Cardiac fibroblast (primary cell): ENCODE results near the gene SLC16A3.

Source experiments
- DNase-seq, 2 donors: peaks; one replicate each; pipeline versions ENCODE4 v3.0.0 to v3.0.0-alpha.2; 2010; ENCODE audit warnings: low read depth in 2 of 2
- H3K4me3 ChIP-seq, 2 donors: replicated peaks in 1 of 2; 1 replicate in 1 of 2; 2 replicates in 1 of 2; pipeline ENCODE4 v1.5.1; 2011; ENCODE audit warnings: low read depth in 2 of 2, low read length in 2 of 2, mild to moderate bottlenecking in 2 of 2, moderate library complexity in 1 of 2
- TF ChIP-seq, protein P1 (sequence below): IDR thresholded peaks from one replicate; pipeline ENCODE4 v1.5.1; 2011; ENCODE audit warnings: low read depth, mild to moderate bottlenecking, low read length, inconsistent platforms

SLC16A3 gene

DNA sequence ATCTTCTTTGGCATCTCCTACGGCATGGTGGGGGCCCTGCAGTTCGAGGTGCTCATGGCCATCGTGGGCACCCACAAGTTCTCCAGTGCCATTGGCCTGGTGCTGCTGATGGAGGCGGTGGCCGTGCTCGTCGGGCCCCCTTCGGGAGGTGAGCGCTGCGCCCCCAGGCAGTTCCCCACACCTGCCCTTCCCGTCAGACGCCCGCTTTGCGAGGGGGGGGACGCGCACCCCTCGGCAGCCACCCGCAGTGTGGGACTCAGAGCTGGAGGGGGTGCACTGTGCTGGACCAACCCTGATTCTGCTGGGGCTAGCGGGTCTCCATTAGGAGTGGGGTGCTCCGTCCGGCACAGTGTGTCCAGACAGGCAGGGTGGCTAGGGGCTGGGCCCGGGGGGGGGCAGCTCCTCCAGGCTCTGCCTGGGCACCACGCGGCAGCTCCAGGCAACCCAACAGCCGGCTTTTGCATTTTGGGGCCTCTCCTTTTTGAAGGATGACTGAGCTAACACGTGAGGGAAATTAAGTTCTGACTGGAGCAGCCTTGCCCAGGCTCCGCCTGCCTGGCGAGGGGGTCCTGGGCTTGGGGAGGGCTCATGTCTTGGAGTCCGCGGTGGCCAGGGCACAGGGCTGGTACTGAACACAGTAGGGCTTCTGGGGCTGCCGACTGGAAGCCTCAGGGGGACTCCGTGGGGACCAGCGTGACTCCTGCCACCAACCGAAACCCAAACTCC, 9.1 kb downstream of the SLC16A3 start:
- no peak overlapping the region for H3K4me3 ChIP-seq
- no peak for DNase-seq
- TF ChIP-seq, protein P1, sequence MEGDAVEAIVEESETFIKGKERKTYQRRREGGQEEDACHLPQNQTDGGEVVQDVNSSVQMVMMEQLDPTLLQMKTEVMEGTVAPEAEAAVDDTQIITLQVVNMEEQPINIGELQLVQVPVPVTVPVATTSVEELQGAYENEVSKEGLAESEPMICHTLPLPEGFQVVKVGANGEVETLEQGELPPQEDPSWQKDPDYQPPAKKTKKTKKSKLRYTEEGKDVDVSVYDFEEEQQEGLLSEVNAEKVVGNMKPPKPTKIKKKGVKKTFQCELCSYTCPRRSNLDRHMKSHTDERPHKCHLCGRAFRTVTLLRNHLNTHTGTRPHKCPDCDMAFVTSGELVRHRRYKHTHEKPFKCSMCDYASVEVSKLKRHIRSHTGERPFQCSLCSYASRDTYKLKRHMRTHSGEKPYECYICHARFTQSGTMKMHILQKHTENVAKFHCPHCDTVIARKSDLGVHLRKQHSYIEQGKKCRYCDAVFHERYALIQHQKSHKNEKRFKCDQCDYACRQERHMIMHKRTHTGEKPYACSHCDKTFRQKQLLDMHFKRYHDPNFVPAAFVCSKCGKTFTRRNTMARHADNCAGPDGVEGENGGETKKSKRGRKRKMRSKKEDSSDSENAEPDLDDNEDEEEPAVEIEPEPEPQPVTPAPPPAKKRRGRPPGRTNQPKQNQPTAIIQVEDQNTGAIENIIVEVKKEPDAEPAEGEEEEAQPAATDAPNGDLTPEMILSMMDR: no peak

DNA sequence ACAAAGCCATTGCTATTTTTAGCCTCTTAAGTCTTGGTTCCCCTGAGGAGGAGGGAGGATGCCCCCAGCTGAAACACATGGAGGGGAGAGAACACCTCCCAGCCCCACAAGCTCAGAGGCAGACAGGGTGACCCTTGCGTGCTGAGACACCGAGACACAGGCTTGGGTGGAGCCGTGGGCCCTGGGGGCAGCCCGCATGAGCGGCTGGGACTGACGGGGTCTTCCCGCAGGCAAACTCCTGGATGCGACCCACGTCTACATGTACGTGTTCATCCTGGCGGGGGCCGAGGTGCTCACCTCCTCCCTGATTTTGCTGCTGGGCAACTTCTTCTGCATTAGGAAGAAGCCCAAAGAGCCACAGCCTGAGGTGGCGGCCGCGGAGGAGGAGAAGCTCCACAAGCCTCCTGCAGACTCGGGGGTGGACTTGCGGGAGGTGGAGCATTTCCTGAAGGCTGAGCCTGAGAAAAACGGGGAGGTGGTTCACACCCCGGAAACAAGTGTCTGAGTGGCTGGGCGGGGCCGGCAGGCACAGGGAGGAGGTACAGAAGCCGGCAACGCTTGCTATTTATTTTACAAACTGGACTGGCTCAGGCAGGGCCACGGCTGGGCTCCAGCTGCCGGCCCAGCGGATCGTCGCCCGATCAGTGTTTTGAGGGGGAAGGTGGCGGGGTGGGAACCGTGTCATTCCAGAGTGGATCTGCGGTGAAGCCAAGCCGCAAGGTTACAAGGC, 9.8 kb downstream of the SLC16A3 start:
- TF ChIP-seq, protein P1: no peak
- peak; percentile 81 to 89 for DNase-seq
- no peak overlapping the region for H3K4me3 ChIP-seq

DNA sequence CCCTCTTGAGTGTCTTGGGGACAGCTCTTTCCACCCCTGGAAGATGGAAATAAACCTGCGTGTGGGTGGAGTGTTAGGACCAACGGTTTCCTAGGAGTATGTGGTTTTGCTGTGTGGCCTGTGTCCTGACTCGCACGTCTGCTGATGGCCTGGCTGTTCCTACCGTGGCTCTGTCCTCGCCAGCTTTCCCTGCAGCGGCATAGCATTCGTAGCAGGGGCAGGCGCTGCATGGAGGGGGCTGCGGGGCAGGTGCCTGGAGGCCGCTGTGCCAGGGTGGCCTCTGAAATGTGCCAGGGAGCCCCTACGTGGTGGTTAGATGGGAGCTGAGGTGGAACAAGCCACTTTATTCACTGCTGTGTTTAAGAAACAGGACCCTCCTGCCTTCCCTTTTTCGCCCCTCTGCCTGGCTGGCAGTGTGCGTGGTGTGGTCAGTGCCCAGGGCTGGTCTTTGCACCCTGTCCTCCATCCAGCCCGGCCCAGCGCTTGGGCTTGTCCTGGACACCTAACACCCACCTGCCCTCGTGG, 10.6 kb downstream of the SLC16A3 start:
- DNase-seq: peak in 1 of 2 donors; percentile 28
- H3K4me3 ChIP-seq: no peak overlapping the region
- TF ChIP-seq, protein P1: no peak

DNA sequence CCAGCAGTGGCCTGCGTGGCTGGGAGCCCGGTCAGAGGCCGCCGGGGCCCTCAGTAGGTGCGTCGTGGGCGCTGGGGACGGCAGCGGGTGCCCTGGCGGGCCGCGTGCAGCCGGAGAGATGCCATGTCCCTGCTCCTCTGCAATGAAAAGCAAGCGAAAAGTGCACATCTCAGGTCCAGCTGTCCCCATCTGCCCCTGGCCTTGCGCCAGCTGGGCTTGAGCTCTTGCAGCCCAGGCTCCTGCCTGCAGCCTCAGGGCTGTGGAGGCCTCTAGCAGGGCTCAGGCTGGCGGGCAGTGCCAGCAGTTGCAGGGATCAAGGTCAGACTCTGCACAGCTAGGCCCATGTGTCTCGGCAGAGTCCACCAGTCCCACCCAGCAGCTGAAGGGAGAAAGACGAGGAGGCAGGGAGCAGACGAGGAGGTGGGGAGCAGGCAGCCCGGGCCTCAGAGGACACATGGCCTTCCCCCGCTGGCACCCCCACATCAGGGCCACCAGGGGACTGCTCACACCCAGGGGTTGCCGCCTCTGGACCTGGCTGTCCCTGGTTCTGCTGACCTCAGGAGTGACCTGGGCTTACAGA, 11.2 kb downstream of the SLC16A3 start:
- TF ChIP-seq, protein P1: no peak
- DNase-seq: peak in 1 of 2 donors; percentile 16

DNA sequence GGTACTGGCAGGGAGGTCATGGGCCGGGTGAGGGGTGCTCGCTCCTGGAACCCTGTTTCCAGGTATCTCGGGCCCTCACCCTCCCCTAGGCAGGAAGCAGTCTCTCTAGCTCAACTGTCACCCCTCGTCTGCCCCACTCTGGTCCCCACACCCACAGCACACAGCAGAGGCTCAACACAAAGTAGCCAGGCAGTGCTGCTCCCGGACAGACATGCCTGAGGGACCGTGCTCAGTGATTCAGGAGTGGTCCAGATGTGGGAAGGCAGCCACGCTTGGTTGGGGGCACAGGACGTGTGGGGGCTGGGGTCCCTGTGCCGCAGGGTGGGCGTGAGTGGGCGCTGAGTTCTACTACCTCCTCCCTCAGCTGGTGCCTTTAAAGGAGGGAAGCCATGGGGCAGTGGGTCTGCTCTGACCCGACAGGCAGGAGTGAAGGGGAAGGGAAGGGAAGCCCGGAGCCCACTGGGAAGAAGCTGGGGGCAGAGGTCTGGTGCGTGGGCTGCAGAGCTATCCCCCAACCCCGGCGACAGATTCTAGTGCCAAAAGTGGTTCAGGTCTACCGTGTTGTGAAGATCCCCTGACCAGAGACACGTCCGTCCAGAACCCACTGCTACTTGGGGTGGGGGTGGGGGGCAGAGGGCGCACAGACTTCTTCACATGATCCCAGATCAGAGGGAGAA, 11.8 kb downstream of the SLC16A3 start:
- DNase-seq: no peak
- TF ChIP-seq, protein P1: no peak
- H3K4me3 ChIP-seq: no peak overlapping the region

More for the DNA sequence above, 11.2 kb downstream of the SLC16A3 start:
- H3K4me3 ChIP-seq: no peak overlapping the region

DNA sequence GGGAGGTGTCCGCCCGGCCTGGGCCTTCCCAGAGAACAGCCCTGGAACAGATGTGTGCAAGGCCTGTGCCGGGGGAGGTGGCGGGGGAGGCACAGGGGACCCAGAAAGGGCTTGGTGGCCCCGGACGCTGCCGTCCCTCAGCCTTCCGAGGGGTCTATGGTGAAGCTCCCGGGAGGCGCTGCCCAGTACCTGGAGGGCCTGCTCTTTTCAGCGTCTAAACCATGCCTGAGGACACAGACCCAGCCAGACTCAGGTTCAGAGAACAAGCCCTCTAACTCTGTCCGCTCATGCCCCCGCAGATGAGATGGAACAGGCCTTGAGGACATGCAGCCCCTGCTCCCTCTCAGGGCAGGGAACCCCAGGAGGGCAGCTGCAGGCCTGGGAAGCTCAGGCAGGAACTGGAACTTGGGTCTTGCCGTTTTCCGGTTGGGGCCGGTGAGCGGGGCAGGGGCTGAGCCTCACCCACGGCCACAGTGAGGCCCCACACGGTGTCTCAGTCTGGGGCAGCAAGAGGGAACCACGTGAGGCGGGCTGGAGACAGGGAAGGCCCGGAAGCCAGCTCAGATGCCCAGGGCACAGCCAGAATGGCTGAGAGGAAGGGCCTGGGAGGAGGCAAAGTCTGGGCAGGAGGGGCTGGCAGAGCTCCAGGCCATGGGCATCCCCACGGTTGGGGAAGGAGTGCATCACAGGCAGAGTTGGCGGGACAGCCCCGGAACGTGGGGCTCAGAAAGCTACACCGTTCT, 12.5 kb downstream of the SLC16A3 start:
- H3K4me3 ChIP-seq: no peak overlapping the region
- peak; percentile 81 to 83 for DNase-seq
- TF ChIP-seq, protein P1: no peak
